Measurements from ENCODE around the gene PXK. TPM values are rescaled to one million over a fixed set of nuclear protein-coding genes. Genes with fewer than 3 reads are reported as not detected.
"Not testable (repeated sequence)": the region's sequence is repeated elsewhere in the genome, so short reads cannot be mapped to it uniquely, and the experiment has no call there.

PXK gene
- total RNA-seq, result 10 to 100 TPM; 19.6 to 21.8 TPM

GRCh38 chr3:58332575-58333188 is at the start of gene PXK:
TSS of gene PXK (plus strand) at chr3:58332892. CDS start at chr3:58332989, 97 bp downstream.
- peak; percentile 71 for DNase-seq (ENCODE audit: low spot score)
- WGBS, result under 1% methylated on average over 71 of the region's 79 CpGs
- intact Hi-C loops (cut with DNase I), result loop anchor here (5.0 kb wide), 1 partner anchor 160 kb away; the partner anchor contains the start of gene KCTD6
- Histone ChIP-seq H3K27ac (peak within 1 kb of the TSS; percentile 54 to 57), H3K4me3 (peak within 1 kb of the TSS; percentile 73 to 80), H3K9me3 (no peaks in the 10 kb centered on the region), H3K27me3 (replicated peaks; ENCODE audit: insufficient read depth) (no peaks in the 10 kb centered on the region), H3K36me3 (no peaks in the 10 kb centered on the region), H3K4me1 (replicated peaks) (no peaks in the 10 kb centered on the region)
- TF ChIP-seq POLR2A (IDR thresholded peaks at IDR 0.05) (peak; percentile 29), POLR2AphosphoS5 (IDR thresholded peaks at IDR 0.05) (no peak), CTCF (IDR thresholded peaks at IDR 0.05) (peak in 2 of 4 experiments; percentile 25 to 40)

- TF ChIP-seq POLR2A (IDR thresholded peaks at IDR 0.05) (no peak), CTCF (IDR thresholded peaks at IDR 0.05) (no peak), POLR2AphosphoS5 (IDR thresholded peaks at IDR 0.05) (no peak)
Observed at GRCh38 chr3:58285334-58285733, 47.4 kb upstream of the PXK start.

GRCh38 chr3:58287354-58287753 is 45.3 kb upstream of the PXK start:
- TF ChIP-seq POLR2A (IDR thresholded peaks at IDR 0.05), result no peak
- no peak for TF ChIP-seq POLR2AphosphoS5 (IDR thresholded peaks at IDR 0.05)
- TF ChIP-seq CTCF (IDR thresholded peaks at IDR 0.05), result no peak
- Histone ChIP-seq H3K27ac (no peak overlapping the region), H3K9me3 (no peaks in the 10 kb centered on the region), H3K27me3 (replicated peaks; ENCODE audit: insufficient read depth) (no peaks in the 10 kb centered on the region), H3K4me1 (replicated peaks) (no peaks in the 10 kb centered on the region), H3K36me3 (no peaks in the 10 kb centered on the region), H3K4me3 (no peak overlapping the region)
- WGBS, result 86% methylated on average over 6 of the region's 6 CpGs
- intact Hi-C loops (cut with DNase I), result no loop called here
- no peak for DNase-seq (ENCODE audit: low spot score)

More at GRCh38 chr3:58285334-58285733, 47.4 kb upstream of the PXK start:
- Histone ChIP-seq H3K4me3 (no peak overlapping the region), H3K27ac (no peak overlapping the region), H3K36me3 (no peaks in the 10 kb centered on the region), H3K9me3 (no peaks in the 10 kb centered on the region), H3K27me3 (replicated peaks; ENCODE audit: insufficient read depth) (no peaks in the 10 kb centered on the region), H3K4me1 (replicated peaks) (no peaks in the 10 kb centered on the region)
- intact Hi-C loops (cut with DNase I), result no loop called here
- WGBS, result 86% methylated on average over 7 of the region's 7 CpGs
- no peak for DNase-seq (ENCODE audit: low spot score)

GRCh38 chr3:58288011-58288728 is 44.5 kb upstream of the PXK start:
- TF ChIP-seq CTCF (IDR thresholded peaks at IDR 0.05) (no peak), POLR2AphosphoS5 (IDR thresholded peaks at IDR 0.05) (no peak), POLR2A (IDR thresholded peaks at IDR 0.05) (no peak)
- no peaks in the 10 kb centered on the region for H3K27me3 ChIP-seq (replicated peaks; ENCODE audit: insufficient read depth)
- intact Hi-C loops (cut with DNase I), result no loop called here
- no peaks in the 10 kb centered on the region for H3K4me1 ChIP-seq (replicated peaks)
- no peak overlapping the region for H3K4me3 ChIP-seq
- no peaks in the 10 kb centered on the region for H3K36me3 ChIP-seq
- WGBS, result 64% methylated on average over 4 of the region's 4 CpGs
- H3K9me3 ChIP-seq, result no peaks in the 10 kb centered on the region
- no peak for DNase-seq (ENCODE audit: low spot score)
- no peak overlapping the region for H3K27ac ChIP-seq

GRCh38 chr3:58288964-58289613 is 43.6 kb upstream of the PXK start:
- H3K4me3 ChIP-seq; H3K36me3 ChIP-seq; H3K27me3 ChIP-seq (replicated peaks; ENCODE audit: insufficient read depth); H3K9me3 ChIP-seq; intact Hi-C loops (cut with DNase I); H3K4me1 ChIP-seq (replicated peaks); H3K27ac ChIP-seq; DNase-seq (ENCODE audit: low spot score): not testable (repeated sequence)
- WGBS, result 67% methylated on average over 3 of the region's 4 CpGs

GRCh38 chr3:58290446-58290845 is 42.2 kb upstream of the PXK start:
- WGBS, result 100% methylated on average over 4 of the region's 33 CpGs
- H3K9me3 ChIP-seq; H3K36me3 ChIP-seq; H3K27me3 ChIP-seq (replicated peaks; ENCODE audit: insufficient read depth); DNase-seq (ENCODE audit: low spot score); H3K27ac ChIP-seq; intact Hi-C loops (cut with DNase I); H3K4me3 ChIP-seq; H3K4me1 ChIP-seq (replicated peaks): not testable (repeated sequence)
